GM12872 (cell line): ENCODE measurements around the gene TSPAN9.

Experiments
- TF ChIP-seq, protein P1 (sequence below): IDR thresholded peaks from 3 replicates; pipeline ENCODE4 v1.5.1; 2011; ENCODE audit warnings: low read depth, mild to moderate bottlenecking, low read length, moderate library complexity; ENCODE audit not compliant: insufficient read depth

Gene TSPAN9

GRCh38 chr12:3071710-3072109 lies 5.5 kb upstream of the TSPAN9 start:
- TF ChIP-seq, protein P1, sequence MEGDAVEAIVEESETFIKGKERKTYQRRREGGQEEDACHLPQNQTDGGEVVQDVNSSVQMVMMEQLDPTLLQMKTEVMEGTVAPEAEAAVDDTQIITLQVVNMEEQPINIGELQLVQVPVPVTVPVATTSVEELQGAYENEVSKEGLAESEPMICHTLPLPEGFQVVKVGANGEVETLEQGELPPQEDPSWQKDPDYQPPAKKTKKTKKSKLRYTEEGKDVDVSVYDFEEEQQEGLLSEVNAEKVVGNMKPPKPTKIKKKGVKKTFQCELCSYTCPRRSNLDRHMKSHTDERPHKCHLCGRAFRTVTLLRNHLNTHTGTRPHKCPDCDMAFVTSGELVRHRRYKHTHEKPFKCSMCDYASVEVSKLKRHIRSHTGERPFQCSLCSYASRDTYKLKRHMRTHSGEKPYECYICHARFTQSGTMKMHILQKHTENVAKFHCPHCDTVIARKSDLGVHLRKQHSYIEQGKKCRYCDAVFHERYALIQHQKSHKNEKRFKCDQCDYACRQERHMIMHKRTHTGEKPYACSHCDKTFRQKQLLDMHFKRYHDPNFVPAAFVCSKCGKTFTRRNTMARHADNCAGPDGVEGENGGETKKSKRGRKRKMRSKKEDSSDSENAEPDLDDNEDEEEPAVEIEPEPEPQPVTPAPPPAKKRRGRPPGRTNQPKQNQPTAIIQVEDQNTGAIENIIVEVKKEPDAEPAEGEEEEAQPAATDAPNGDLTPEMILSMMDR, result no peak

DNA sequence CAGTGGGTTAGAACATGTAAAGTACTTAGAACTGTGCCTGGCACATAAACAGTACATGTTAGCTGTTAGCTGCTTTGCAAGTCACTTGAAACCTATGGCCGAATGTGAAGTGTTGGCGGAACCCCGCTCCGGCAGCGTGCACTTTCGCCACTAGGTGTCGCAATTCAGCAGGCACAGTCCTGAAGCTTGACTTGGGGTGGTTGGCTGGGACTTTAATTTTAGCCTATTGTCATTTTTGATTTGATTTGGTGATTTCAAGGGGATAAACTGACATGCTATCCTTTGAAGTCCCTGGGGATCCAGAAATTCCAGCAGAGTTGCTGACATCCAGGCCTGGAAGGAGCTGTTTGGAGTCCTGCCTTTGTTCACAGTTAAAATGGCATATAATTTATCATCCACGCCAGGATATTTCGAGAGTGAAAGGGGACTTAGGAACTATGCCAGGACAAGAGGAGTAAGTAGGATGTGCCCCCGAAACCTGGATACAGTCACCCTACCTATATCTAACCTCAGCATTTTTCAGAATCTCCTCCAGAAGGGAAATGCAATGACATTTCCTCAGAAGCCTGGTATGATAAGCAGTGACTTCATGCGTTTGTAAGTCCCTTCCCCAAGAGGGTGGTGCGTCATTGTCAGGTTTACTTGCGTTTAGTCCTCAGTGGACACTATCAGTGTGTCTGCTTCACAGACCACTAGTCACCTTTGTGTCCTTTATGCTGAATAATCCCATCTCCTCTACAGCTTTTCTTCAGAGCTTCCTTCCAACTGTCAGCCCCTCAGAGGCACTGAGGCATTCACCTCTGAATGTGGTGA lies 3.5 kb upstream of the TSPAN9 start:
- TF ChIP-seq, protein P1, result peak; percentile 96

DNA sequence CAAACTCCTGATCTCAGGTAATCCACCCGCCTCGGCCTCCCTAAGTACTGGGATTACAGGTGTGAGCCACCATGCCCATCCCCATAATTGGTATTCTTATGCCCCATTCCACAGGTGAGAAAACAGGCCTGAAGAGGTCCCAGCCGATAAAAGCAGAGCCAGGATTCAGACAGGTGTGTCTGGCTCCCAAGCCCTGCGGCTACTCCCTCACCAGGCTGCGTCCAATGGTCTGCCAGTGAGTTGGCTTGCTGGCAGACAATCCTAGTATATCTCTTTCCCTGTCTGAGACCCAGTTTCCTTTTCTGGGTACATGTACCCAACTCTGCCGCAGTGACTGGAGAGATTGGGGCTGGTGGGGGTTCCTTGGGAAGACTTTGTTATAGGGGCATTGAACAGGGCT lies 1.9 kb upstream of the TSPAN9 start:
- TF ChIP-seq, protein P1, result no peak

DNA sequence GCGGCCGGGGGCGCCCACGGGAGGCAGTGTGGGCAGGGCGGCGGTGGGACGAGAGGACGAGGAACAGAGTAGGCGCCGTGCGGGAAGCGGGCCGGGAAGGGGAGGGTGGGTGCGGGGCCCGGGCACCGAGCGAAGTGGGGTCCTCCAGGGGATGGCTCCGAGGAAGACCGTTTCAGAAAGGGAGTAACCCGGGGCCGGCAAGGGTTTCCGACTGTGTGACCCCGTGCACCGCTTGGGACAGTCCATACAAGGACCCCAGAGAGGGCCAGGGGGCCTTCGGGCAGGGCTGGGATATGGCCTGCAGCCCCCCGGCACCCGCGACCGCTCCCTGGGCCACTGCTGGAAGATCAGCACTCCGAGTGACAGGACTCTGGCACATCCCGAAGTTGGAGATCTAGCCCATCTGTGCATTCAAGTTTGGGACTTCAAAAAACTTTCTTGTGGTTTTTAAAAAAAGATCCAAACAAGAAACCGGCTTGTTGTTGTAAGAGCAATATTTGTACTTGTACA lies 448 bp downstream of the TSPAN9 start:
- TF ChIP-seq, protein P1, result no peak

GRCh38 chr12:3078086-3078820 lies 1.1 kb downstream of the TSPAN9 start:
- TF ChIP-seq, protein P1, result no peak

DNA sequence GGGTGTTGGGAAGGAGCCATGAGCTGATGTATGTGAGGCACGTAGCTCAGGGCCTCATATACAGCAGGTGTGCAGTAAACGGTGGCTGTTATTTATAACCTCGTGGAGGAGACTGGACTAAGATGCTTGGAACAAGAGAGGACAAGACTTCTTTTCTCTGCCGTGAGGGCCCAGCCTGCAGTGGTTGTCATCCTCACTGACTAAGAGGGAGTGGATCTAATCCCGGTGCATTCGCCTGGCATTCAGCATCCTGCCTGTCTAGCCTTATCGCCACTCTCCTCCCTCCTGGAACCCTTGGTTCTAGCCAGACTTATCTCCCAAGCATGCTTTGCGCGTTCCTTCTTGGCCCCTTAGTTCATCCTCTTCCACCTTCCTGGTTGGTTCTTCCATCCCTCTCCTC lies 3.9 kb downstream of the TSPAN9 start:
- TF ChIP-seq, protein P1, result no peak

DNA sequence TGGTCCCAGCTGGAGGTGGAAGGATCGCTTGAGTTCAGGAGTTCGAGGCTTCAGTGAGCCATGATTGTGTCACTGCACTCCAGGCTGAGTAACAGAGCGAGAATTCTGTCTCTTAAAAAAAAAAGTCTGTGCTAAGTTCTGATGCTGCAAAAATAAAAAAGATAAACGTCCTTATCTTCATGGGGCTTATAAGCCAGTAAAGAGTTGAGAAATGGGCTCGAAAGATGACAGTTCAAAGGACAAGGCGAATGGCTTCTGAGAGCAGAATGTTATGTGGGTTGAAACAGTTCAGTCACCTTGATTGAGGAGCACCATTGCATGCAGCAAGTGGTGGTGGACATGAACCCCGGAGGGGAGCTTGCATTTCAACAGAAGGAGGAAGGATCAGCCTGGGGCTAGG lies 4.7 kb downstream of the TSPAN9 start:
- TF ChIP-seq, protein P1, result no peak
